Suprapubic skin (tissue), 4 donors: Measurements from ENCODE around the gene CBR3. TPM values are rescaled to one million over a fixed set of nuclear protein-coding genes. Genes with fewer than 3 reads are reported as not detected.

Source experiments
- DNase-seq, 2 donors: peaks; one replicate each; pipeline ENCODE4 v3.0.0-alpha.2; 2019; ENCODE audit warnings: low spot score in 2 of 2
- H3K27ac ChIP-seq: fragments of 200-600 bp; sonication (generic); one replicate; pipeline ENCODE4 v1.5.1; 2019
- H3K27me3 ChIP-seq: fragments of 200-600 bp; sonication (generic); one replicate; pipeline ENCODE4 v1.5.1; 2019
- H3K36me3 ChIP-seq: fragments of 200-600 bp; sonication (generic); one replicate; pipeline ENCODE4 v1.5.1; 2019
- H3K4me1 ChIP-seq: fragments of 200-600 bp; sonication (generic); one replicate; pipeline ENCODE4 v1.5.1; 2019
- H3K4me3 ChIP-seq: fragments of 200-600 bp; sonication (generic); one replicate; pipeline ENCODE4 v1.5.1; 2019; ENCODE audit warnings: mild to moderate bottlenecking
- H3K9me3 ChIP-seq: fragments of 200-600 bp; sonication (generic); one replicate; pipeline ENCODE4 v1.5.1; 2019
- EP300 ChIP-seq: sonication (generic); formaldehyde crosslinking; IDR thresholded peaks from one replicate; pipeline ENCODE4 v1.6.1; 2017; ENCODE audit warnings: antibody characterized with exemption
- POLR2A ChIP-seq, 2 donors: fragments of 450-650 bp; IDR thresholded peaks; one replicate each; pipeline ENCODE4 v1.6.1; 2017; ENCODE audit warnings: antibody characterized with exemption in 2 of 2, mild to moderate bottlenecking in 2 of 2, moderate library complexity in 2 of 2
- POLR2AphosphoS5 ChIP-seq, 3 donors: sonication (generic); formaldehyde crosslinking; IDR thresholded peaks; one replicate each; pipeline ENCODE4 v1.6.1; 2017; ENCODE audit warnings: antibody characterized with exemption in 3 of 3
- WGBS: methylation state at CpG from one replicate; pipeline ENCODE4 v1.1.5; 2018; 5-methylcytosine and 5-hydroxymethylcytosine counted together
- total RNA-seq, 4 donors: library from RNA; depleted of rRNA; stranded (reverse); fragments of >200 nt; gene quantifications; one replicate each; pipeline ENCODE4 v1.1.0, GENCODE V29; 2016
- TF ChIP-seq, protein P1 (sequence below), 2 donors: fragments of 200-600 bp in 1 of 2; fragments of 450-650 bp in 1 of 2; sonication (generic) in 1 of 2; IDR thresholded peaks; one replicate each; pipeline ENCODE4 v1.5.1; 2016 to 2019; ENCODE audit warnings: antibody characterized with exemption in 2 of 2, mild to moderate bottlenecking in 1 of 2, moderate library complexity in 1 of 2

The CBR3 gene
- total RNA-seq, 4 donors from 2014 or later: 24.9 to 45.2 (median 32.0) TPM

DNA sequence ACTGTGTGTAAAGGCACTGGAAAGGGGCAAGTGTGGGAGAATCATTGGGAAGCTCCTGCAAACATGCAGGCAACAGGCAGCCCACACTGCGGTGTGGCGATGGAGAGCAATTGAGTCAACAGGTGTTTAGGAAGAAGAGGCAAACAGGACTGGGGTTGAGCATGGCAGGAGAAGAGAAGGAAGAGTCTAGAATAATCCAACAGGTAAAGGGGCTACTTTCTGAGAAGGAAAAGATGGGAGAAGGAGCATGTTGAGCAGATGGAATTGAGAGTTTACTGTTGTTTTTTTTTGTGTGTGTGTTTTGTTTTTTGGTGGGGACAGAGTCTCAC is 25.9 kb downstream of the CBR3 start:
- Histone ChIP-seq H3K27ac (no peak overlapping the region), H3K4me3 (no peak overlapping the region), H3K27me3 (no peaks in the 10 kb centered on the region), H3K4me1 (peaks cover 19% of the 10 kb centered on the region), H3K9me3 (no peaks in the 10 kb centered on the region), H3K36me3 (peaks cover 2% of the 10 kb centered on the region)
- TF ChIP-seq EP300: no peak
- no peak for TF ChIP-seq POLR2A (IDR thresholded peaks at IDR 0.05)
- no peak for TF ChIP-seq POLR2AphosphoS5 (IDR thresholded peaks at IDR 0.05)
- TF ChIP-seq, protein P1, sequence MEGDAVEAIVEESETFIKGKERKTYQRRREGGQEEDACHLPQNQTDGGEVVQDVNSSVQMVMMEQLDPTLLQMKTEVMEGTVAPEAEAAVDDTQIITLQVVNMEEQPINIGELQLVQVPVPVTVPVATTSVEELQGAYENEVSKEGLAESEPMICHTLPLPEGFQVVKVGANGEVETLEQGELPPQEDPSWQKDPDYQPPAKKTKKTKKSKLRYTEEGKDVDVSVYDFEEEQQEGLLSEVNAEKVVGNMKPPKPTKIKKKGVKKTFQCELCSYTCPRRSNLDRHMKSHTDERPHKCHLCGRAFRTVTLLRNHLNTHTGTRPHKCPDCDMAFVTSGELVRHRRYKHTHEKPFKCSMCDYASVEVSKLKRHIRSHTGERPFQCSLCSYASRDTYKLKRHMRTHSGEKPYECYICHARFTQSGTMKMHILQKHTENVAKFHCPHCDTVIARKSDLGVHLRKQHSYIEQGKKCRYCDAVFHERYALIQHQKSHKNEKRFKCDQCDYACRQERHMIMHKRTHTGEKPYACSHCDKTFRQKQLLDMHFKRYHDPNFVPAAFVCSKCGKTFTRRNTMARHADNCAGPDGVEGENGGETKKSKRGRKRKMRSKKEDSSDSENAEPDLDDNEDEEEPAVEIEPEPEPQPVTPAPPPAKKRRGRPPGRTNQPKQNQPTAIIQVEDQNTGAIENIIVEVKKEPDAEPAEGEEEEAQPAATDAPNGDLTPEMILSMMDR (IDR thresholded peaks at IDR 0.05): no peak
- WGBS: 96% methylated on average over 2 of the region's 2 CpGs
- DNase-seq: no peak

DNA sequence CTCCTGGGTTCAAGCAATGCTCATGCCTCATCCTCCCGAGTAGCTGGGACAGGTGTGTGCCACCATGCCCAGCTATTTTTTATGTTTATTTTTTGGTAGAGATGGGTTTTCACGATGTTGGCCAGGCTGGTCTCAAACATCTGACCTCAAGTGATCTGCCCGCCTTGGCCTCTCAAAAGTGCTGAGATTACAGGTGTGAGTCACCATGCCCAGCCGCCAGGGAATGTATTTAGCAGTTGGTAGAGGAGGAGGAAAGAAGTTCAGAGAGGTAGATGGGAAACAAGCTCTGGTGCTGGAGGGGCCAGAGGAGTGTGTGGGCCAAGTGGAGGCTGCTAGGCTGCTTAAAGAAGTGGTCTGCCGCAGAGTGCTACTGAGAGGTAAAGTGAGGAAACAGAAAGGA is 27.8 kb downstream of the CBR3 start:
- TF ChIP-seq, protein P1 (IDR thresholded peaks at IDR 0.05): no peak
- TF ChIP-seq POLR2AphosphoS5 (IDR thresholded peaks at IDR 0.05) (no peak), EP300 (no peak), POLR2A (IDR thresholded peaks at IDR 0.05) (no peak)
- Histone ChIP-seq H3K4me3 (no peak overlapping the region), H3K36me3 (peaks cover 14% of the 10 kb centered on the region), H3K9me3 (no peaks in the 10 kb centered on the region), H3K4me1 (peaks cover 12% of the 10 kb centered on the region), H3K27ac (no peak overlapping the region), H3K27me3 (no peaks in the 10 kb centered on the region)
- no peak for DNase-seq
- 93% methylated on average over 5 of the region's 5 CpGs for WGBS

DNA sequence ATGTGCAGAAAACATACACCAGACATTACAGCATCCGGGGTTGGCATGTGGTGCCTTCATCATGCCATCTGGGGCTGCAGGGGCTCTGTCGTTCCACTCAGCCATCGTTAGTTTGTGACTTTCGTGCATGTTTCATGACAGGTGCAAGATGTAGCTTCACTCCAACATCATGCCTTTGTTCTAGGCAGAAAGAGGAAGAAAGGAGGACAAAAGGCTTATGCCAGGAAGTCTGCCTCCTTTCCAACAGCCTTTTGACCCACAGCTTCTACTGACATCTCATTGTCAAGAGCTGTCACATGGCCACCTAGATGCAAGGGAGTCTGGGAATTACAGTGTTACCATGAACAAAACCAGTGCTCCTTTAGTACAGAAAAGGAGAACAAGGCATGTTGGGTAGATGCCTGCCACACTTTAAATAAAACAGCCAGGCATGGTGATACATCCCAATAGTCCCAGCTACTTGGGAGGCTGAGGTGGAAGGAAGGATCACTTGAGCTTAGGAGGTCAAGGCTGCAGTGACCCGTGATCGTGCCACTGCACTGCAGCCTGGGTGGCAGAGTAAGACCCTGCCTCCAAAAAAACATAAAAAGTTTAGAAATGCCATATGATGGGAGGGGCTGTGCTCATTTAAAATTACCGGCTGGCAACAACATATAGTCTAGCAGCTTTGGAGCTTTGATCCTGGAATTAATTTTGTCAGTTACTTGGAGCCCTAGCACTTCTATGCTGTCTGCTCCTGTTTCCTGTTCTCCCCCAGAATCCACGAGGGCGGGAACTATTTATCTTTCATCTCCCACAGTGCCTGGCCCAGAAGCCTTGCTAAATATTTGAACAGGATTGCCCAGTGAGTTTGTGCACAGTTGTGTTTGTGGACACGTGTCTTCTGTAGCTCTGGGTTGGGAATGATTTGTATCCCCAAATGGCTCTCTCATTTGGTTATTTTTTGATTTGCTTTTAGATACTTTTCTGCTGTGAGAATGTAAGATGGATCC is 29.2 kb downstream of the CBR3 start:
- no peak overlapping the region for H3K27ac ChIP-seq
- H3K4me3 ChIP-seq: no peak overlapping the region
- TF ChIP-seq POLR2AphosphoS5 (IDR thresholded peaks at IDR 0.05) (no peak), POLR2A (IDR thresholded peaks at IDR 0.05) (no peak), EP300 (no peak)
- TF ChIP-seq, protein P1 (IDR thresholded peaks at IDR 0.05): no peak
- H3K9me3 ChIP-seq: no peaks in the 10 kb centered on the region
- no peak for DNase-seq
- 60% methylated on average over 10 of the region's 10 CpGs for WGBS
- no peaks in the 10 kb centered on the region for H3K27me3 ChIP-seq
- peaks cover 19% of the 10 kb centered on the region for H3K36me3 ChIP-seq
- peaks cover 7% of the 10 kb centered on the region for H3K4me1 ChIP-seq

DNA sequence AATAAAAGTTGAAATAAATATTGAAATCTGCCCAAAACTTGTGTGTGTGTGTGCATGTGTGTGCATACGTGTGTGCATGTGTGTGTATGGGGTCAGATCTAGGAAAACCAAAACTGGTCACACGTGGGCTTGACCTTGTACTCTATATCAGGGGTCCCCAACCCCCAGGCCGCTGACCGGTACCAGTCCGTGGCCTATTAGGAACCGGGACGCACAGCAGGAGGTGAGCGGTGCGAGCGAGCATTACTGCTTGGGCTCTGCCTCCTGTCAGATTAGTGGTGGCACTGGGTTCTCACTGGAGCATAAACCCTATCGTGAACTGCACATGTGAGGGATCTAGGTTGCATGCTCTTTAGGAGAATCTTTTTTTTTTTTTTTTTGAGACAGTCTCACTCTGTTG is 30.5 kb downstream of the CBR3 start:
- Histone ChIP-seq H3K4me1 (peaks cover 4% of the 10 kb centered on the region), H3K36me3 (peaks cover 31% of the 10 kb centered on the region), H3K27me3 (no peaks in the 10 kb centered on the region), H3K27ac (no peak overlapping the region), H3K9me3 (no peaks in the 10 kb centered on the region), H3K4me3 (no peak overlapping the region)
- WGBS: 96% methylated on average over 11 of the region's 11 CpGs
- DNase-seq: no peak
- TF ChIP-seq POLR2AphosphoS5 (IDR thresholded peaks at IDR 0.05) (no peak), EP300 (no peak), POLR2A (IDR thresholded peaks at IDR 0.05) (no peak)
- TF ChIP-seq, protein P1 (IDR thresholded peaks at IDR 0.05): no peak

DNA sequence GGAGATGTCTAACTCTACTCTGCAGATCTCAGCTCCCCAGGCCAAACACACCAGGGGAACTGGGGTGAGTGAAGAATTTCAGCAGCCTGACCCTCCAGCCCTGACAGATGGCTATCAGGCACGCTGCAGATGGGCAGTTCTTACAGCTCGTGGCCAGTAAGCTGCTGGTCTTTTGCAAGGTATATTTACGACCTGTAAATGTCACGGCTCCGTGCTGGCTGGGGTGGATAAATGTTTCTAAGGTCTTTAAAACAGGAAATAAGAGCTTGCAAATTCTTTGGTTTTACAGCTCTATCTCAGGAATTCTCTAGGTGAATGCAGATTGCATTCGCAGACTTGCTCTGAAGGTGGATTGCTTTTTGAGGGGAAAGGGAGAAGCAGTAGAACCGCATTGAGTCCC is 31.8 kb downstream of the CBR3 start:
- Histone ChIP-seq H3K36me3 (peaks cover 34% of the 10 kb centered on the region), H3K4me1 (peaks cover 11% of the 10 kb centered on the region), H3K27ac (no peak overlapping the region), H3K27me3 (no peaks in the 10 kb centered on the region), H3K4me3 (no peak overlapping the region), H3K9me3 (no peaks in the 10 kb centered on the region)
- TF ChIP-seq POLR2A (IDR thresholded peaks at IDR 0.05) (no peak), EP300 (no peak), POLR2AphosphoS5 (IDR thresholded peaks at IDR 0.05) (no peak)
- TF ChIP-seq, protein P1 (IDR thresholded peaks at IDR 0.05): no peak
- 93% methylated on average over 7 of the region's 7 CpGs for WGBS
- no peak for DNase-seq
